Skeletal muscle tissue (tissue), 4 donors: Measurements from ENCODE around the gene TMEM119. TPM values are rescaled to one million over a fixed set of nuclear protein-coding genes. Genes with fewer than 3 reads are reported as not detected.
"Not testable (repeated sequence)": the region's sequence is repeated elsewhere in the genome, so short reads cannot be mapped to it uniquely, and the experiment has no call there.

ENCODE experiments used
- H3K27ac ChIP-seq: one replicate; pipeline ENCODE4 v1.7.0; 2013; ENCODE audit warnings: mild to moderate bottlenecking, low read depth, low read length, inconsistent platforms
- H3K27me3 ChIP-seq, 3 donors: one replicate each; pipeline ENCODE4 v1.7.0; 2013; ENCODE audit warnings: low read length in 3 of 3; ENCODE audit not compliant: control insufficient read depth in 3 of 3, insufficient read depth in 3 of 3
- H3K36me3 ChIP-seq, 3 donors: one replicate each; pipeline ENCODE4 v1.7.0; 2013; ENCODE audit warnings: low read length in 3 of 3; ENCODE audit not compliant: control insufficient read depth in 3 of 3, insufficient read depth in 3 of 3
- H3K4me1 ChIP-seq, 3 donors: one replicate each; pipeline ENCODE4 v1.7.0; 2013; ENCODE audit warnings: low read length in 3 of 3, mild to moderate bottlenecking in 3 of 3; ENCODE audit not compliant: control insufficient read depth in 3 of 3, insufficient read depth in 3 of 3
- H3K4me3 ChIP-seq, 3 donors: one replicate each; pipeline ENCODE4 v1.7.0; 2013; ENCODE audit warnings: low read length in 3 of 3
- H3K9ac ChIP-seq, 3 donors: one replicate each; pipeline ENCODE4 v1.7.0; 2013; ENCODE audit warnings: low read length in 3 of 3, mild to moderate bottlenecking in 3 of 3, moderate library complexity in 2 of 3, low read depth in 1 of 3
- H3K9me3 ChIP-seq, 3 donors: one replicate each; pipeline ENCODE4 v1.7.0; 2013; ENCODE audit warnings: low read length in 3 of 3; ENCODE audit not compliant: control insufficient read depth in 3 of 3
- total RNA-seq: library from RNA; depleted of rRNA; stranded (reverse); fragments of >200 nt; gene quantifications from one replicate; pipeline ENCODE4 v1.2.3, GENCODE V29; 2014
- donor health status: Osteomylitis.

Gene TMEM119
- total RNA-seq, 1 donor from 2014 or later: 37.1 TPM

- no peaks in the 10 kb centered on the region for H3K27me3 ChIP-seq
- no peak overlapping the region for H3K4me3 ChIP-seq
- H3K9me3 ChIP-seq: no peaks in the 10 kb centered on the region
- H3K27ac ChIP-seq: no peak overlapping the region
- H3K4me1 ChIP-seq: peaks cover 0 to 4% (median 0%) of the 10 kb centered on the region in 3 donors
- no peaks in the 10 kb centered on the region for H3K36me3 ChIP-seq
- no peak overlapping the region for H3K9ac ChIP-seq
Observed at GRCh38 chr12:108575199-108575912, 22.5 kb downstream of the TMEM119 start.

GRCh38 chr12:108574276-108574675, 23.6 kb downstream of the TMEM119 start:
- not testable (repeated sequence) for H3K9ac ChIP-seq, H3K27ac ChIP-seq, H3K4me1 ChIP-seq, H3K36me3 ChIP-seq, H3K4me3 ChIP-seq, H3K27me3 ChIP-seq, H3K9me3 ChIP-seq

- Histone ChIP-seq H3K4me3 (no peak overlapping the region), H3K36me3 (peaks cover 13 to 14% (median 14%) of the 10 kb centered on the region in 3 donors), H3K4me1 (peaks cover 0 to 4% (median 0%) of the 10 kb centered on the region in 3 donors)
Observed at GRCh38 chr12:108573317-108573716, 24.6 kb downstream of the TMEM119 start.

GRCh38 chr12:108572166-108572790, 25.6 kb downstream of the TMEM119 start:
- no peak overlapping the region for H3K27ac ChIP-seq
- H3K4me3 ChIP-seq: no peak overlapping the region
- H3K36me3 ChIP-seq: peaks cover 24% of the 10 kb centered on the region in 3 donors
- no peaks in the 10 kb centered on the region for H3K9me3 ChIP-seq
- H3K4me1 ChIP-seq: peaks cover 0 to 4% (median under 1%) of the 10 kb centered on the region in 3 donors
- H3K27me3 ChIP-seq: no peaks in the 10 kb centered on the region
- H3K9ac ChIP-seq: no peak overlapping the region

More at GRCh38 chr12:108573317-108573716, 24.6 kb downstream of the TMEM119 start:
- Histone ChIP-seq H3K9me3 (no peaks in the 10 kb centered on the region), H3K27ac (no peak overlapping the region), H3K9ac (no peak overlapping the region), H3K27me3 (no peaks in the 10 kb centered on the region)

- Histone ChIP-seq H3K9ac (no peak overlapping the region), H3K9me3 (no peaks in the 10 kb centered on the region), H3K4me1 (peaks cover 0 to 7% (median 4%) of the 10 kb centered on the region in 3 donors), H3K36me3 (peaks cover 29 to 30% (median 30%) of the 10 kb centered on the region in 3 donors), H3K4me3 (no peak overlapping the region), H3K27ac (no peak overlapping the region), H3K27me3 (no peaks in the 10 kb centered on the region)
Observed at GRCh38 chr12:108571609-108572165, 26.2 kb downstream of the TMEM119 start.

GRCh38 chr12:108570743-108571608, 26.9 kb downstream of the TMEM119 start:
- H3K36me3 ChIP-seq: peaks cover 34 to 37% (median 37%) of the 10 kb centered on the region in 3 donors
- H3K4me1 ChIP-seq: peaks cover 4 to 14% (median 6%) of the 10 kb centered on the region in 3 donors
- no peaks in the 10 kb centered on the region for H3K9me3 ChIP-seq
- H3K4me3 ChIP-seq: no peak overlapping the region
- H3K27me3 ChIP-seq: no peaks in the 10 kb centered on the region
- no peak overlapping the region for H3K27ac ChIP-seq
- no peak overlapping the region for H3K9ac ChIP-seq

GRCh38 chr12:108568338-108569154, 29.3 kb downstream of the TMEM119 start:
- Histone ChIP-seq H3K36me3 (peaks cover 37 to 57% (median 54%) of the 10 kb centered on the region in 3 donors), H3K27ac (no peak overlapping the region), H3K4me1 (peaks cover 18 to 34% (median 19%) of the 10 kb centered on the region in 3 donors)

GRCh38 chr12:108567406-108568337, 30.2 kb downstream of the TMEM119 start:
- no peaks in the 10 kb centered on the region for H3K9me3 ChIP-seq
- H3K9ac ChIP-seq: no peak overlapping the region
- H3K36me3 ChIP-seq: peaks cover 37 to 57% (median 54%) of the 10 kb centered on the region in 3 donors
- peak overlapping the region; percentile 17 for H3K27ac ChIP-seq
- H3K27me3 ChIP-seq: no peaks in the 10 kb centered on the region
- H3K4me3 ChIP-seq: no peak overlapping the region
- peaks cover 24 to 41% (median 24%) of the 10 kb centered on the region in 3 donors for H3K4me1 ChIP-seq

More at GRCh38 chr12:108568338-108569154, 29.3 kb downstream of the TMEM119 start:
- no peak overlapping the region for H3K4me3 ChIP-seq
- no peaks in the 10 kb centered on the region for H3K9me3 ChIP-seq
- H3K9ac ChIP-seq: no peak overlapping the region
- H3K27me3 ChIP-seq: no peaks in the 10 kb centered on the region
